Gastrocnemius medialis (tissue), 4 donors: ENCODE results near the gene ZIC2. TPM values are rescaled to one million over a fixed set of nuclear protein-coding genes. Genes with fewer than 3 reads are reported as not detected.

Source experiments
- ATAC-seq, 2 donors: fragments of 150-250 bp; one replicate each; pipeline ENCODE4 v1.9.1; 2016
- DNase-seq, 2 donors: peaks; one replicate each; pipeline ENCODE4 v3.0.0-alpha.2; 2019
- H3K27ac ChIP-seq, 4 donors: fragments of 200-600 bp; sonication (generic); 1 replicate in 1 of 4; 2 replicates in 3 of 4; pipeline ENCODE4 v1.5.1; 2016 to 2018; ENCODE audit warnings: mild to moderate bottlenecking in 2 of 4, moderate library complexity in 1 of 4
- H3K27me3 ChIP-seq, 3 donors: fragments of 200-600 bp; sonication (generic) in 2 of 3; 1 replicate in 1 of 3; 2 replicates in 2 of 3; pipeline versions ENCODE4 v1.5.1 to v1.6.0; 2016 to 2019; ENCODE audit warnings: mild to moderate bottlenecking in 1 of 3, moderate library complexity in 1 of 3
- H3K36me3 ChIP-seq, 2 donors: fragments of 200-600 bp; sonication (generic) in 1 of 2; one replicate each; pipeline ENCODE4 v1.5.1; 2017 to 2018
- H3K4me1 ChIP-seq, 2 donors: fragments of 200-600 bp; sonication (generic) in 1 of 2; one replicate each; pipeline ENCODE4 v1.5.1; 2016 to 2017; ENCODE audit warnings: mild to moderate bottlenecking in 2 of 2
- H3K4me3 ChIP-seq, 4 donors: fragments of 200-600 bp; sonication (generic) in 3 of 4; 1 replicate in 1 of 4; 2 replicates in 3 of 4; pipeline ENCODE4 v1.5.1; 2016 to 2019; ENCODE audit warnings: mild to moderate bottlenecking in 2 of 4
- H3K9me3 ChIP-seq, 3 donors: fragments of 200-600 bp; sonication (generic) in 2 of 3; 1 replicate in 1 of 3; 2 replicates in 2 of 3; pipeline ENCODE4 v1.5.1; 2016 to 2019
- CTCF ChIP-seq, 5 experiments: fragments of 450-650 bp in 3 of 5; fragments of 200-600 bp in 2 of 5; sonication (generic) in 2 of 5; IDR thresholded peaks in 4 of 5; conservative IDR thresholded peaks in 1 of 5; 1 replicate in 4 of 5; 2 replicates in 1 of 5; pipeline ENCODE4 v1.5.1; 2016 to 2019; ENCODE audit warnings: antibody characterized with exemption in 5 of 5, mild to moderate bottlenecking in 3 of 5, moderate library complexity in 3 of 5
- POLR2A ChIP-seq, 2 donors: fragments of 450-650 bp; IDR thresholded peaks; one replicate each; pipeline ENCODE4 v1.6.1; 2017; ENCODE audit warnings: antibody characterized with exemption in 2 of 2, mild to moderate bottlenecking in 2 of 2, moderate library complexity in 2 of 2
- in situ Hi-C, 4 donors: fragments of 200-750 bp; cut with MboI; loops; one replicate each; pipeline versions ENCODE4 v1.15.0 to v1.8.0; 2017; ENCODE audit warnings: low sequenced_read_pairs in 4 of 4
- intact Hi-C: fragments of 100-400 bp; cut with DNase I; formaldehyde crosslinking; loops from one replicate; pipeline ENCODE4 v1.15.1; 2023; ENCODE audit warnings: low total_unique reads
- total RNA-seq, 4 donors: library from RNA; depleted of rRNA; stranded (reverse); fragments of >200 nt; gene quantifications; one replicate each; pipeline versions ENCODE4 v1.1.0 to v1.2.3, GENCODE V29; 2016

The ZIC2 gene
- total RNA-seq, 4 donors from 2014 or later, result not detected

- Histone ChIP-seq H3K9me3 (no peaks in the 10 kb centered on the region), H3K27ac (no peak overlapping the region), H3K27me3 (peaks cover 90 to 95% (median 92%) of the 10 kb centered on the region in 3 donors), H3K36me3 (no peaks in the 10 kb centered on the region), H3K4me3 (peak overlapping the region in 1 of 4 donors; percentile 51), H3K4me1 (peaks cover 13 to 24% of the 10 kb centered on the region in 2 donors)
- ATAC-seq (no peak), DNase-seq (no peak)
- no peak for TF ChIP-seq POLR2A (IDR thresholded peaks at IDR 0.05)
- intact Hi-C loops (no loop called here), in situ Hi-C loops (no loop called here)
Observed at GRCh38 chr13:99978799-99979452, 2.7 kb upstream of the ZIC2 start.

- Histone ChIP-seq H3K27me3 (peaks cover 90 to 95% (median 92%) of the 10 kb centered on the region in 3 donors), H3K4me3 (peak overlapping the region; percentile 51 to 62 (median 54)), H3K9me3 (no peaks in the 10 kb centered on the region), H3K4me1 (peaks cover 13 to 24% of the 10 kb centered on the region in 2 donors), H3K27ac (no peak overlapping the region), H3K36me3 (no peaks in the 10 kb centered on the region)
- DNase-seq (no peak), ATAC-seq (no peak)
- in situ Hi-C loops (no loop called here), intact Hi-C loops (loop anchor here (10.0 kb wide), 1 partner anchor 325 kb away; no protein-coding TSS in a partner anchor)
- TF ChIP-seq POLR2A (IDR thresholded peaks at IDR 0.05), result no peak
- TF ChIP-seq CTCF (IDR thresholded peaks at IDR 0.05 in 4 of 5, conservative IDR thresholded peaks at IDR 0.05 in 1 of 5), result no peak
Observed at GRCh38 chr13:99979453-99980200, 2.0 kb upstream of the ZIC2 start.

- in situ Hi-C loops, result no loop called here
- peak; percentile 17 to 31 for DNase-seq
- Histone ChIP-seq H3K27me3 (peaks cover 89 to 94% (median 91%) of the 10 kb centered on the region in 3 donors), H3K36me3 (no peaks in the 10 kb centered on the region), H3K4me1 (peaks cover 13 to 24% of the 10 kb centered on the region in 2 donors), H3K9me3 (no peaks in the 10 kb centered on the region), H3K4me3 (peak overlapping the region; percentile 51 to 62 (median 54)), H3K27ac (no peak overlapping the region)
- ATAC-seq, result peak; percentile 57 to 72
- TF ChIP-seq POLR2A (IDR thresholded peaks at IDR 0.05), result no peak
- no peak for TF ChIP-seq CTCF (IDR thresholded peaks at IDR 0.05 in 4 of 5, conservative IDR thresholded peaks at IDR 0.05 in 1 of 5)
- intact Hi-C loops, result loop anchor here (10.0 kb wide), 1 partner anchor 326 kb away; no protein-coding TSS in a partner anchor
Observed at GRCh38 chr13:99980201-99980823, 1.3 kb upstream of the ZIC2 start.

- H3K27ac ChIP-seq, result no peak overlapping the region
- H3K9me3 ChIP-seq, result no peaks in the 10 kb centered on the region
- peaks cover 13 to 24% of the 10 kb centered on the region in 2 donors for H3K4me1 ChIP-seq
- no peak for TF ChIP-seq CTCF (IDR thresholded peaks at IDR 0.05 in 4 of 5, conservative IDR thresholded peaks at IDR 0.05 in 1 of 5)
- TF ChIP-seq POLR2A (IDR thresholded peaks at IDR 0.05), result no peak
- no peak for DNase-seq
- in situ Hi-C loops (no loop called here), intact Hi-C loops (loop anchor here (10.0 kb wide), 1 partner anchor 326 kb away; no protein-coding TSS in a partner anchor)
- ATAC-seq, result peak; percentile 18 to 24
- H3K4me3 ChIP-seq, result peak overlapping the region; percentile 51 to 62 (median 54)
- H3K36me3 ChIP-seq, result no peaks in the 10 kb centered on the region
- peaks cover 88 to 92% (median 90%) of the 10 kb centered on the region in 3 donors for H3K27me3 ChIP-seq
Observed at GRCh38 chr13:99980824-99981734, 505 bp upstream of the ZIC2 start.
